Measurements from ENCODE around the gene STARD3NL.
A peak's percentile ranks its signal among the peaks of the same experiment; 100 is the strongest.
"Not testable (repeated sequence)": the region's sequence is repeated elsewhere in the genome, so short reads cannot be mapped to it uniquely, and the experiment has no call there.

STARD3NL gene

GRCh38 chr7:38220452-38220851 lies 42.4 kb downstream of the STARD3NL start:
- DNase-seq (ENCODE audit: low read depth in 1 of 2, low spot score in 1 of 2), result no peak

- DNase-seq (ENCODE audit: low read depth in 1 of 2, low spot score in 1 of 2), result peak in 1 of 2 donors; percentile 49
Observed at GRCh38 chr7:38222481-38223096, 44.5 kb downstream of the STARD3NL start.

GRCh38 chr7:38223306-38223705 lies 45.3 kb downstream of the STARD3NL start:
- DNase-seq (ENCODE audit: low read depth in 1 of 2, low spot score in 1 of 2), result no peak

- DNase-seq (ENCODE audit: low read depth in 1 of 2, low spot score in 1 of 2), result no peak
Observed at GRCh38 chr7:38224392-38224791, 46.3 kb downstream of the STARD3NL start.

GRCh38 chr7:38229386-38229785 lies 51.3 kb downstream of the STARD3NL start:
- DNase-seq (ENCODE audit: low read depth in 1 of 2, low spot score in 1 of 2), result no peak

GRCh38 chr7:38229884-38230642 lies 52.0 kb downstream of the STARD3NL start:
- DNase-seq (ENCODE audit: low read depth in 1 of 2, low spot score in 1 of 2), result no peak

- DNase-seq (ENCODE audit: low read depth in 1 of 2, low spot score in 1 of 2), result peak; percentile 28 to 57
Observed at GRCh38 chr7:38232502-38233366, 54.7 kb downstream of the STARD3NL start.

- not testable (repeated sequence) for DNase-seq (ENCODE audit: low read depth in 1 of 2, low spot score in 1 of 2)
Observed at GRCh38 chr7:38234759-38235158, 56.7 kb downstream of the STARD3NL start.

GRCh38 chr7:38235606-38236005 lies 57.6 kb downstream of the STARD3NL start:
- DNase-seq (ENCODE audit: low read depth in 1 of 2, low spot score in 1 of 2), result no peak

- not testable (repeated sequence) for DNase-seq (ENCODE audit: low read depth in 1 of 2, low spot score in 1 of 2)
Observed at GRCh38 chr7:38239129-38239528, 61.1 kb downstream of the STARD3NL start.

GRCh38 chr7:38241071-38241470 lies 63.0 kb downstream of the STARD3NL start:
- no peak for DNase-seq (ENCODE audit: low read depth in 1 of 2, low spot score in 1 of 2)

- no peak for DNase-seq (ENCODE audit: low read depth in 1 of 2, low spot score in 1 of 2)
Observed at GRCh38 chr7:38242814-38243213, 64.8 kb downstream of the STARD3NL start.

GRCh38 chr7:38243345-38243744 lies 65.3 kb downstream of the STARD3NL start:
- not testable (repeated sequence) for DNase-seq (ENCODE audit: low read depth in 1 of 2, low spot score in 1 of 2)

GRCh38 chr7:38244516-38244915 lies 66.5 kb downstream of the STARD3NL start:
- no peak for DNase-seq (ENCODE audit: low read depth in 1 of 2, low spot score in 1 of 2)

- no peak for DNase-seq (ENCODE audit: low read depth in 1 of 2, low spot score in 1 of 2)
Observed at GRCh38 chr7:38245409-38245977, 67.4 kb downstream of the STARD3NL start.

GRCh38 chr7:38248069-38248567 lies 70.1 kb downstream of the STARD3NL start:
- no peak for DNase-seq (ENCODE audit: low read depth in 1 of 2, low spot score in 1 of 2)

GRCh38 chr7:38249849-38250248 lies 71.8 kb downstream of the STARD3NL start:
- DNase-seq (ENCODE audit: low read depth in 1 of 2, low spot score in 1 of 2), result not testable (repeated sequence)

GRCh38 chr7:38257350-38257677 lies 79.3 kb downstream of the STARD3NL start:
- no peak for DNase-seq (ENCODE audit: low read depth in 1 of 2, low spot score in 1 of 2)

- not testable (repeated sequence) for DNase-seq (ENCODE audit: low read depth in 1 of 2, low spot score in 1 of 2)
Observed at GRCh38 chr7:38259157-38259556, 81.1 kb downstream of the STARD3NL start.

- not testable (repeated sequence) for DNase-seq (ENCODE audit: low read depth in 1 of 2, low spot score in 1 of 2)
Observed at GRCh38 chr7:38261601-38262000, 83.6 kb downstream of the STARD3NL start.

GRCh38 chr7:38262026-38262425 lies 84.0 kb downstream of the STARD3NL start:
- DNase-seq (ENCODE audit: low read depth in 1 of 2, low spot score in 1 of 2), result not testable (repeated sequence)
